Measurements from ENCODE around the gene TMEM69. TPM values are rescaled to one million over a fixed set of nuclear protein-coding genes. Genes with fewer than 3 reads are reported as not detected.

Gene TMEM69
- total and polyA plus RNA-seq, 2 of the 8 experiments (the other 6 are each of a cell fraction or from before 2014, with no cell fraction given): 39.0 to 123 TPM

GRCh38 chr1:45687014-45687753, 797 bp upstream of the TMEM69 start (continued):
- TF ChIP-seq MAX (IDR thresholded peaks at IDR 0.05): peak; percentile 69
- no peak for TF ChIP-seq HDAC2 (IDR thresholded peaks at IDR 0.05; ENCODE audit: borderline replicate concordance in 1 of 2, low read depth in 2 of 2, low read length in 2 of 2)
- TF ChIP-seq NRF1 (IDR thresholded peaks at IDR 0.05; ENCODE audit: low read depth, low read length): peak; percentile 44; the same call in 1 of the 2 replicates
- TF ChIP-seq CEBPB (IDR thresholded peaks at IDR 0.05; ENCODE audit: low read depth, low read length): peak; percentile 67
- TF ChIP-seq PHF8 (conservative IDR thresholded peaks at IDR 0.05; ENCODE audit: low read depth, low read length): no peak; the same call in 1 of the 2 replicates
- TF ChIP-seq TBP (IDR thresholded peaks at IDR 0.05; ENCODE audit: low read depth, low read length): peak; percentile 86
- 0 out of 4 replicates have a peak, but pooled peaks of 1 of the 3 experiments have one; percentile 0 for TF ChIP-seq CTCF (IDR thresholded peaks at IDR 0.05; ENCODE audit: control extremely low read depth in 1 of 3, insufficient read depth in 1 of 3, low read depth in 1 of 3, low read length in 3 of 3)
- TF ChIP-seq SUZ12 (IDR thresholded peaks at IDR 0.05; ENCODE audit: low read length): no peak
- no peak for TF ChIP-seq FOSL1 (IDR thresholded peaks at IDR 0.05; ENCODE audit: insufficient read depth, low read depth, low read length)
- peak; percentile 85 for TF ChIP-seq TAF1 (IDR thresholded peaks at IDR 0.05; ENCODE audit: low read depth, low read length)
- no peak for TF ChIP-seq CHD2 (IDR thresholded peaks at IDR 0.05; ENCODE audit: low read length)
- TF ChIP-seq EGR1 (IDR thresholded peaks at IDR 0.05; ENCODE audit: borderline replicate concordance, low read depth, low read length): peak; percentile 34; the same call in 1 of the 2 replicates
- 0 out of 3 replicates have a peak, but pooled peaks of 1 of the 2 experiments have one; percentile 4 for TF ChIP-seq EP300 (IDR thresholded peaks at IDR 0.05; ENCODE audit: borderline replicate concordance in 1 of 2, low read depth in 2 of 2, low read length in 2 of 2)
